Hepatocyte (in vitro differentiated cells): ENCODE measurements around the gene RTN3. TPM values are rescaled to one million over a fixed set of nuclear protein-coding genes. Genes with fewer than 3 reads are reported as not detected.

ENCODE experiments used
- DNase-seq: peaks from one replicate; pipeline ENCODE4 v3.0.0-alpha.2; 2016; ENCODE audit warnings: low spot score
- H2AFZ ChIP-seq: fragments of 200-600 bp; sonication (generic); 2 replicates; pipeline ENCODE4 v1.6.0; 2016; ENCODE audit warnings: antibody characterized with exemption, mild to moderate bottlenecking
- H3K27ac ChIP-seq: fragments of 200-600 bp; sonication (generic); 2 replicates; pipeline ENCODE4 v1.5.1; 2016; ENCODE audit warnings: mild to moderate bottlenecking
- H3K27me3 ChIP-seq: fragments of 200-600 bp; sonication (generic); 2 replicates; pipeline ENCODE4 v1.6.1; 2016
- H3K36me3 ChIP-seq: fragments of 200-600 bp; sonication (generic); replicated peaks from 2 replicates; pipeline ENCODE4 v1.5.1; 2016; ENCODE audit warnings: low read depth; ENCODE audit not compliant: insufficient read depth
- H3K4me1 ChIP-seq: fragments of 200-600 bp; sonication (generic); 2 replicates; pipeline ENCODE4 v1.5.1; 2016; ENCODE audit warnings: mild to moderate bottlenecking, moderate library complexity; ENCODE audit not compliant: insufficient read depth
- H3K4me2 ChIP-seq: fragments of 200-600 bp; sonication (generic); 2 replicates; pipeline ENCODE4 v1.6.0; 2016
- H3K4me3 ChIP-seq: fragments of 200-600 bp; sonication (generic); 2 replicates; pipeline ENCODE4 v1.5.1; 2016; ENCODE audit warnings: mild to moderate bottlenecking
- H3K79me2 ChIP-seq: fragments of 200-600 bp; sonication (generic); 2 replicates; pipeline ENCODE4 v1.6.0; 2017; ENCODE audit warnings: mild to moderate bottlenecking
- H3K9me2 ChIP-seq: fragments of 200-600 bp; sonication (generic); replicated peaks from 2 replicates; pipeline ENCODE4 v1.6.0; 2017; ENCODE audit warnings: mild to moderate bottlenecking; ENCODE audit not compliant: insufficient read depth
- H3K9me3 ChIP-seq: fragments of 200-600 bp; sonication (generic); 2 replicates; pipeline ENCODE4 v1.5.1; 2016; ENCODE audit warnings: low read depth, mild to moderate bottlenecking
- H4K20me1 ChIP-seq: fragments of 200-600 bp; sonication (generic); 2 replicates; pipeline ENCODE4 v1.6.0; 2016; ENCODE audit warnings: mild to moderate bottlenecking; ENCODE audit not compliant: insufficient read depth, poor library complexity, severe bottlenecking
- CTCF ChIP-seq: fragments of 200-600 bp; sonication (generic); IDR thresholded peaks from 2 replicates; pipeline ENCODE4 v1.5.1; 2016; ENCODE audit warnings: antibody characterized with exemption, mild to moderate bottlenecking; ENCODE audit not compliant: poor library complexity
- EZH2 ChIP-seq: fragments of 200-600 bp; sonication (generic); IDR thresholded peaks from 2 replicates; pipeline ENCODE4 v1.6.1; 2016; ENCODE audit warnings: antibody characterized with exemption, mild to moderate bottlenecking, borderline replicate concordance
- EZH2phosphoT487 ChIP-seq: fragments of 200-600 bp; sonication (generic); IDR thresholded peaks from one replicate; pipeline ENCODE4 v1.6.1; 2018; ENCODE audit warnings: antibody characterized with exemption, mild to moderate bottlenecking, low read depth, moderate library complexity; ENCODE audit not compliant: unreplicated experiment, severe bottlenecking
- WGBS: methylation state at CpG from one replicate; pipeline ENCODE4 v1.1.6; 2016; ENCODE audit warnings: low lambda C conversion rate; ENCODE audit errors: missing lambda C conversion rate; 5-methylcytosine and 5-hydroxymethylcytosine counted together
- polyA plus RNA-seq: library from polyadenylated mRNA; unstranded; fragments of >200 nt; fragmentation: Nextera tagmentation; extraction: Ambion mirVana; gene quantifications from 2 replicates; pipeline ENCODE4 v1.2.1, GENCODE V29; 2016
- total RNA-seq: library from RNA; depleted of rRNA; stranded (reverse); fragments of >200 nt; gene quantifications from 2 replicates; pipeline ENCODE4 v1.2.3, GENCODE V29; 2014

Gene RTN3
- total and polyA plus RNA-seq, 2 experiments from 2014 or later = 84.0 to 89.9 TPM

- Histone ChIP-seq H3K79me2 (peaks cover 17% of the 10 kb centered on the region), H2AFZ (no peak overlapping the region), H3K9me3 (no peaks in the 10 kb centered on the region), H3K27ac (no peak overlapping the region), H3K27me3 (no peaks in the 10 kb centered on the region), H3K4me1 (no peaks in the 10 kb centered on the region), H3K9me2 (no peaks in the 10 kb centered on the region), H3K36me3 (no peaks in the 10 kb centered on the region), H4K20me1 (no peaks in the 10 kb centered on the region), H3K4me3 (no peak overlapping the region), H3K4me2 (no peak overlapping the region)
- TF ChIP-seq CTCF = no peak
- no peak for TF ChIP-seq EZH2
- no peak for TF ChIP-seq EZH2phosphoT487
- DNase-seq = no peak
- WGBS = 85% methylated on average over 4 of the region's 4 CpGs
Measured at GRCh38 chr11:63673579-63673978, 7.7 kb upstream of the RTN3 start.

DNA sequence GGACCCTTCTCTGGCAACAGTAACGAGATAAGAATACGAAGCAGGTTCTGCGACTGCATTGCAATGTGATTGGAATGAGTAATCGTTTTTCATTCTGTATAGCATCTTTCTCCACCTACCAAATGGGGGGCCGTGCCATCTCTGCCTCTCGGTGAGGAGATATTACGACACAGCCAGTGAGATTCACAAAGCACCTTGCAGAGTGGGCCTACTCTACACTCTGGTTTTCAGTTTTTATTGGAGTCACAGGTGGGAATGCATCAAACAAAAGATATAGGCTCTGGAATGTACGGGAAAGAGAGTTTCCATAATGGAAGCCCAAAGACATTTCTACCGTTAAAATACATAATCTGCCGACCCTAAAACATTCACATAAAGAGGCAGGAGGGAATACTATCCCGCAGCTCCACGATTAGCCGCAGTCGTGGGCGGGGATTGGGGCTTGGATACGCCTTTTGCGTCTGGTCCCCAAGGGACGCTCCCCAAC is 423 bp upstream of the RTN3 start:
- no peak for TF ChIP-seq EZH2
- TF ChIP-seq EZH2phosphoT487 = no peak
- no peak for TF ChIP-seq CTCF
- WGBS = 14% methylated on average over 18 of the region's 18 CpGs
- Histone ChIP-seq H4K20me1 (no peaks in the 10 kb centered on the region), H3K4me2 (peak overlapping the region; percentile 83), H3K36me3 (no peaks in the 10 kb centered on the region), H3K27ac (peak overlapping the region; percentile 74), H3K9me2 (no peaks in the 10 kb centered on the region), H3K27me3 (no peaks in the 10 kb centered on the region), H3K9me3 (no peaks in the 10 kb centered on the region), H3K4me3 (peak overlapping the region; percentile 21), H3K79me2 (peaks cover 40% of the 10 kb centered on the region), H2AFZ (peak overlapping the region; percentile 90), H3K4me1 (peaks cover 12% of the 10 kb centered on the region)
- peak; percentile 15 for DNase-seq

GRCh38 chr11:63682066-63683021 is 1.0 kb downstream of the RTN3 start:
- H2AFZ ChIP-seq = peak overlapping the region; percentile 93
- peak overlapping the region; percentile 94 for H3K27ac ChIP-seq
- H3K4me3 ChIP-seq = peak overlapping the region; percentile 84
- 3% methylated on average over 19 of the region's 19 CpGs for WGBS
- no peaks in the 10 kb centered on the region for H3K9me2 ChIP-seq
- peaks cover 12% of the 10 kb centered on the region for H3K4me1 ChIP-seq
- no peaks in the 10 kb centered on the region for H4K20me1 ChIP-seq
- H3K9me3 ChIP-seq = no peaks in the 10 kb centered on the region
- DNase-seq = peak; percentile 42
- peak overlapping the region; percentile 93 for H3K4me2 ChIP-seq
- H3K36me3 ChIP-seq = no peaks in the 10 kb centered on the region
- TF ChIP-seq CTCF (peak; percentile 7), EZH2phosphoT487 (no peak)
- H3K79me2 ChIP-seq = peaks cover 51% of the 10 kb centered on the region
- no peaks in the 10 kb centered on the region for H3K27me3 ChIP-seq
